Measurements from ENCODE around the gene AATF.

The AATF gene

DNA sequence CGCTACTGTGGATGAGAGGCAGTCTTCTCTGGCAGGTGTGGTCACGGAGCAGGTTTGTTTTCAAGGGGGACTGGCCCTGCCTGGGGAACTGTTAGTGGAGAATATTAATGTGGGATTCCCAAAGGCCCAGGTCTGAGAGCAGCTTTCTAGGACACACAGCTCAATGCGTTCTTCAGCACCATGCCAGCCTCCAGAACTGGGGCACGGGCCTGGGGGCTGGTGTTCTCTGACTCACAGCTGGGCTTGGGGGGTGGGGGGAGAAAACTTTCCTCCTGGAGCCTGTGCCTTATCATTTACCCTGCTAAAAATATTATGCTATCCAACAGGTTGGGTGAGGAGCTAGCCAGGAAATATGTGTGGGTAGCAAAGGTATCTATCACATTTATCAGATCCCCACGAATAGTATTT lies 24.9 kb upstream of the AATF start:
- TF ChIP-seq GATA3 (IDR thresholded peaks at IDR 0.05; ENCODE audit: low read depth, low read length) = no peak
- no peak for TF ChIP-seq GATA2 (IDR thresholded peaks at IDR 0.05; ENCODE audit: low read depth, low read length)

DNA sequence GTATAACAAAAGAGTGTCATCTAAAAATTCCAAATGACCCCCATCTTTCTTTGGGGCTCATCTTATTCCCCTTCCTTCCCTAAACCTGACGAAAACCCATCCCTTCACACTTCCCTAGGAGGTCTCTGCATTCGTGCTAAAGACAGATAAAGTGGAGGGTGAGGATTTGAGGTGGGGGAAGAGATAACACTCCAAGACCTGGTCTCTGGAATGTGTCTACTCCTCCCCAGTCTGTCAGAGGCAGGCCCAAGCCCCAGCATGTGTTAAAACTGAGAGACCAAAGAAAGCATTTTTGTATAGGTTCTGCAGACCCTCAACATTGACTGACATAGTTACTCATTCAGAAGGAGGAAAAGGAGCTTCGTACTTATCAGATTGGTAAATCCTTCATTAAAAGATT lies 22.5 kb upstream of the AATF start:
- no peak for TF ChIP-seq GATA2 (IDR thresholded peaks at IDR 0.05; ENCODE audit: low read depth, low read length)

DNA sequence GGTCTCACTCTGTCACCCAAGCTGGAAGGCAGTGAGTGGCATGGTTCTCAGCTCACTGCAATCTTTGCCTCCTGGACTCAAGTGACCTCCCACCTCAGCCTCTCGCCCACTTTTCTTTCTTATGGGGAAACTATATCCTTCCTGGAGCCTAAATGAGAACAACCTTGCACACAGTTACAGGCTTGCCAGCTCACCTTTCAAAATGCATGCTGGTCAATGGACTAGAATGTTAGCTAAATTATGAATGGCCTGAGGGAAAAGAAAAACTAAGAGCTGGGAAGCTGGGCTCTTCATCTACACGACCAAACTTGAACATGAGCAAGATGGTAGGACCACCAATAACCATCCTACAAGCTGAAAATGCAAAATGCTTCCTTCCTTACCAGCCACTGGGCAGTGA lies 22.1 kb upstream of the AATF start:
- TF ChIP-seq GATA3 (IDR thresholded peaks at IDR 0.05; ENCODE audit: low read depth, low read length) (no peak), GATA2 (IDR thresholded peaks at IDR 0.05; ENCODE audit: low read depth, low read length) (no peak)

DNA sequence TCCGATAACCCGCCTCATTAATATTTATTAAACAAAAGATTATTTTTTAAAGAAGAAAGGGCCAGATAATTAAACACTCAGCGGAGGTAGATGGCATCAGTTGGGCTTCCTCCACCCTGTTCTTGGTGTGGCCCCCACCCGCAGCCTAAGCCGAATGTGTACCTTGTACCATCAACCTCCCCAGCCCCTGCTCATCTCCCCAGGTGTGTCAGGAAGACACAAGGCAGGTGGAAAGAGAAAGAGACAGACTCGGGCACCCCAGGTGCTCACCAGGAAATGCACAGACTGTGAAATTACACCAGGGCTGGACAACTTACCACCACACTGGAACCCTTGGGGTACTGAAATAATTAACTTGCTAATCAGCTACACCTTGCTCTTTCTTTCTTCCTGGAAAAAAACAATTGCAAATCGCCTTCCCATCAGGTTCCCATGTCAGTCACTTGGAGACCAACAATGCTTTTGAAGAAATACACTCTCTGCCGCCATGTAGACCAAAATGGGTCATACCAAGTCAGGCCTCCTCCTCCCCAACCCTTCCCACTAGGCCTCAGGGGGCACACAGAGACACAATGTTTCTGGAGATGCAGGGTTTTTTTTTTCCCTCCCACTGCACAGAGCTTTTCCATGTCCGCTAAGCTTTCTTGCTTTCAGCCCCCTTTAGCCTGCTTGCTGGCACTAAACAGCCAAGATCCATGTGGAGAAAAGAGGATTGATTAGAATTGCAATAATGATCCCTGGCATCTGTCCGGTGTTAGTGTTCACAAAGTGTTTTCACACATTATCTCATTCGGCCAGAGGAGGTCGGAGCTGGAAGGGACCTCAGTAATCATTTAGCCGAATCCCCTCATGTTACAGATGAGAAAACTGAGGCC lies 20.0 kb upstream of the AATF start:
- TF ChIP-seq GATA3 (IDR thresholded peaks at IDR 0.05; ENCODE audit: low read depth, low read length) = no peak
- no peak for TF ChIP-seq GATA2 (IDR thresholded peaks at IDR 0.05; ENCODE audit: low read depth, low read length)

DNA sequence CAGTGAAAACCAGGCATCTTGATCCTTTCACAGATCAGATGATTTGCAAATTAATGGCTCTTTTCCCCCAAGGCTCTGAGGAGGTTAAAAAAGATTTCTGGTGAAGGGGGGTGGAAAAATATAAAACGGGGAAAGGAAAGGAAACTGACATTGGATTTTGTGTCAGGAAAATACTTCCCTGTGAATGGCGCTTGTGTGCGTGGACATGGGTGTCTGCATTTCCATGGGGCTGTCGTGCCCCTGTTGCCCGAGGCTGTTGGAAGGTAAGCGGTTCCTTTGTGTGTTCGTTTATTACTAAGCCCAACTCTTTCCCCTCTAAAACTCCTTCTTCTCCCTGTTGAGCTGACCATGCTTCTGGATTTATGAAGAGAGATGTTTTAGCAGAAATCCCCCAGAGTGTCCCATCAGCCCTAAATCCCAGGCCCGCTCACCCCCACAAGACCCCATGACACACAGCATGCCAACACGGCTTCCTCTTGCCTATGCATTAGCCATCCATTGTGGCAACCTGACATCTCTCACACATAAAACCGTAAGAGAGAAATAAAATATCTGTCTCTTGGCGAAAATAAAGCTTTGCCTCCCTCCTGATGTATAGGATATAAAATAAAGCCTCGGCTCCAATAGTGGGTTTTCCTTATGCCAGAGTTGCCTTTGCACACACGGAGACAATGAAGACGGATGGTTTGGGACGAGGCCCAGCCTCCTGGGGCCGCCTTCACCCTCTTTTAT lies 18.7 kb upstream of the AATF start:
- TF ChIP-seq GATA2 (IDR thresholded peaks at IDR 0.05; ENCODE audit: low read depth, low read length) = no peak
- TF ChIP-seq GATA3 (IDR thresholded peaks at IDR 0.05; ENCODE audit: low read depth, low read length) = no peak

DNA sequence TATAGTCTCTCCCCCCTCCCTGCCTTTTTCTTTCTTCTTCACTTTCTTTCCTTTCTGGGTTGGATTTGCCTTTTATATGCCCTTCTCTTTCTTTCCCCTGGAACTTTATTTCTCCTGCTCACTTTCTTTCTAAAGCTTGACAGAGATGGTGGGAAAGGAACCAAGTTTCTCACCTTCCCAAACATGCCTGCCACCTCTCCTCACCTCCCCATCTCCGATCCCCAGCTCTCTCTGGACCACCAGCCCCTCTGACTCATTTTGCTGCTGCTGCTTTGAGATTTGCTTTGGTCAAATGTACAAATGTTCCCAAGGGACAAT lies 18.2 kb upstream of the AATF start:
- TF ChIP-seq GATA3 (IDR thresholded peaks at IDR 0.05; ENCODE audit: low read depth, low read length) (no peak), GATA2 (IDR thresholded peaks at IDR 0.05; ENCODE audit: low read depth, low read length) (no peak)

DNA sequence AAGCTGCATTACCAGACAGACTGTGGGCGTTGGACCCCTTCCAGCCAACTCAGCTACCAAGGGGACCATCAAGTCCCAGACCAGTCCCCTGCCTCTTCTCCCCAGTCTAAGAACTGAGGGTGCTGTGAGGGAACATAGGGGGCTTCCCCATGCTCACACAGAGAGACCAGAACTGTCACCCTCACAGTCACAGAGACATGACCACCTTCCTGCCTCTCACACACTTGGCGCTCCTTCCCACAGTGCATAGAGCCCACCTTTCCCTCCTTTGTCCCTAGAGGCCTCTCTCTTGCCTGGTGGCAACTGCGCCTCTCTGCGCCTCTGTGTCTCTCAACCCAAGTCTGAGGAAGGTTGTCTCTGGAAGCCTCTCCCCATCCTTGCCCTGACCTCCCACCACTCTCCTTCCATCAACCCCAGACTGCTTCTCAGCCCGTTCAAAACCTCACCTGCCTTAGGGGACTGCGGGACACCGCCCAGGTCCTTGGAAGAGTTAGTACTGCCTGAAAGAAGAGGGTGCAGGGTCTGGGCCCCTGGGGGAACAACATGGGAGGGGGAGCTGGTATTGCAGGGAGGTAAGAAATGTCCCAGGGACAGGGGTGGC lies 17.6 kb upstream of the AATF start:
- TF ChIP-seq GATA2 (IDR thresholded peaks at IDR 0.05; ENCODE audit: low read depth, low read length) (no peak), GATA3 (IDR thresholded peaks at IDR 0.05; ENCODE audit: low read depth, low read length) (no peak)

DNA sequence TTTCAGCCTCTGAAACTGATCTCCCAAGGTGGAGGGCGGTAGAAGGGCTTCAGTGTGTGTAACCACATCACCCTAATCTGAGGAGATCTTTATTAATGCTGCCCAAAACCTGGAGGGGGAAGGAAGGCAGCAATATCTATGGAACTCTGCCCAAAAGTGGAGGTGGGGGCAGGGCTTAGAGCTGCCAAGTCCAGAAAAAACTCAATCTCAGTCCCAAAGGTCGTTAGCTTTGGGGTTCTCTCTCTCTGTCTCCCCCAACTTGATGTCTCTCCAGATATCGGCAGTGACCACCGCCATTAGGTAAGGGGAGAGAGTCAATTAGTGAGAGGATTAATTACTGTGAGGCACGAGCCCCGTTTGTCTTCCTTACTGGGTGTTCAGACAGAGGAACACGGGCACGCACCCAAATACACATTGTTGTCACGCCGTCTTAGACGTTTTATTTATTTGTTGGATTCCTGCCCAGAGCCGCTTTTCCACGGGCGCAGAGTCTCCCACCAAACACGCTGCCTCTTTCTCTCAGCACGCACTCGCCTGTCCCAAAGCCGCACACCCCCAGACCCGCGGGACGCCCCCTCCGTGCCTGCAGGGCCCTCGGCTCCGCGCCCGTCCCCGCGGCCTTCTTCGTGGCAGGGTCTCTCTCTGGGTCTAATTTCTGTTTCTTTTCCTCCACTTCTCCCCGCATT lies 16.9 kb upstream of the AATF start:
- TF ChIP-seq GATA2 (IDR thresholded peaks at IDR 0.05; ENCODE audit: low read depth, low read length) = no peak
- no peak for TF ChIP-seq GATA3 (IDR thresholded peaks at IDR 0.05; ENCODE audit: low read depth, low read length)

DNA sequence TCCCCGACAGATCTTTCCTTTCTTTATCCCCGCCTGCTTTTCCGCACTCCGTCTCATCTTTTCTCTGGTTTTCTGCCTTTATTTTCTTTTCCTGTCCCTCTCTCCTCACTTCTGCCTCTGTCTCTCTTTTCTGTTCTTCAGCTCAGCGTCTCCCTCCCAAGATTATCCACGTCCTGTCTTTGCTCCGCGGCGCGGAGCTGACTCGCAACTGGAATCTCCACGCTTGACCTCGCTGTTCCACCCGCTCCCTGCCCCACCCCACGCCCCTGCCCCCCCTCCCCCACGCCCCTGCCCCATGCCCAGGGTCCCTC lies 16.4 kb upstream of the AATF start:
- no peak for TF ChIP-seq GATA2 (IDR thresholded peaks at IDR 0.05; ENCODE audit: low read depth, low read length)
- TF ChIP-seq GATA3 (IDR thresholded peaks at IDR 0.05; ENCODE audit: low read depth, low read length) = no peak

DNA sequence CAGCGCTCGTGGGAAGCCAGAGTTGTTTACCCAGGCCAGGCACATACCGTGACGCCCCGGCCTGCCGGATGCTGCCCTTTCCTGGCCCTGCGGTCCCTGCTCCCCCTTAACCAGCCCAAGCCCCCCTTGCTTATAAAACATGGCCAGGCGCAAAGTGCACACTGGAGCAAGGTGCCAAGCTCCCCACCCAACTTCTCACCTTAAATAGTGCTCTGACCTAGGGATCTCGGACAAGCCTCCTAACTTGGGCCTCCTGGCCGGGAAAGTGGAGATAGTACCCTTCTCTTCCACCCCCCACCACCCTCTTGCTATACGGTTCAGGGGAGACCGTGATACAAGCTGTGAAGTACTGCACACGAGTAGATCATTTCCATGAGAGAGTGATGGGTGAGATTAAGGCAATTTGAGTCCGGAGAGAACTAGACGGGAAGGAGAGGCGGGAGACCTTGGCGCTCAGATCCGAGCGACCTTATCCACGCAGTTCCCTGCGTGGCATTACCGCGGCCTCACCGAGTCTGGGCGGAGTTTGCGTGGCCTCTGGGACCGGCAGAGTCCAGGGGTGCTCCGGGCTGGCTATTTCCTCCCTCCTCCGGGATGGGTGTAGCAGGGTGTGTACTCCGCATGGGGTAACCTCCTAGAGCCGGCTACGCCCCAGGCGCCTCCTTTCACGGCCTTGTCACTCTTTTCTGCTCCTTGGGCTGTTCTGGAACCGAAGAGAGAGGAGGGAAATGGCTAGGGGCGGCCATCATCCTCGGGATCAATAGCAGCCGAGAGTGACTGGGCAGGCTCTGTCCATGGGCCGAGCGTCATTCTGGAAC lies 15.9 kb upstream of the AATF start:
- no peak for TF ChIP-seq GATA2 (IDR thresholded peaks at IDR 0.05; ENCODE audit: low read depth, low read length)
- TF ChIP-seq GATA3 (IDR thresholded peaks at IDR 0.05; ENCODE audit: low read depth, low read length) = no peak

DNA sequence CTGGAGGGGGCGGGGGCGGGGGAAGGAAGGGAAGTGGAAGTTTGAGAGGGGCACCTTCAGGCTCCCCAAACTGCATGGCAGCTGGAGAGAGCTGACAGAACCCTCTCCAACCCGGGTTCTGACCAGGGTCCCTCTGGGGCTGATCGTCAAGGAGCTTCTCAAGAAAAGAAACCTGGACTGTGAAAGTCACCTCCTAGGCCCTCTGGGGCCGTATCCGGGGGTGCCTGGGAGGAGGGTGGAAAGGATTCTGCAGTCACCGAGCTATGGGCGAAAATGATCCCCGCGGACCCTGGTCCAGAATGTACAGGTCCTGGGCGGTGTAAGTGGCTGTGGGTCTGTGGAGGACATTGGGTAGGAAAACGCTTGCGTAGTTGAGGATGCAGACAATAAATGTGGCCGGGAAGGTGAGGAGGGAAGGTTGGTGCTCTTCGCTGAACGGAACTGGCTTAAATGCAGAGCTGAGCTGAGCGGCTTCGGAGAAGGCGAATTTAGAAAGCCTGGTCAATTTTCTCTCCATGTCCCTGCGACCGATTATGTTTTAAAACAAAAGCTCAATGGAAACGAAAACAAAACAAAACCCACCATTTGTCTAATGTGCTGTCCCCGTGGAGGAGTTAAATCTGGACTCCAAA lies 15.1 kb upstream of the AATF start:
- no peak for TF ChIP-seq GATA3 (IDR thresholded peaks at IDR 0.05; ENCODE audit: low read depth, low read length)
- TF ChIP-seq GATA2 (IDR thresholded peaks at IDR 0.05; ENCODE audit: low read depth, low read length) = no peak

DNA sequence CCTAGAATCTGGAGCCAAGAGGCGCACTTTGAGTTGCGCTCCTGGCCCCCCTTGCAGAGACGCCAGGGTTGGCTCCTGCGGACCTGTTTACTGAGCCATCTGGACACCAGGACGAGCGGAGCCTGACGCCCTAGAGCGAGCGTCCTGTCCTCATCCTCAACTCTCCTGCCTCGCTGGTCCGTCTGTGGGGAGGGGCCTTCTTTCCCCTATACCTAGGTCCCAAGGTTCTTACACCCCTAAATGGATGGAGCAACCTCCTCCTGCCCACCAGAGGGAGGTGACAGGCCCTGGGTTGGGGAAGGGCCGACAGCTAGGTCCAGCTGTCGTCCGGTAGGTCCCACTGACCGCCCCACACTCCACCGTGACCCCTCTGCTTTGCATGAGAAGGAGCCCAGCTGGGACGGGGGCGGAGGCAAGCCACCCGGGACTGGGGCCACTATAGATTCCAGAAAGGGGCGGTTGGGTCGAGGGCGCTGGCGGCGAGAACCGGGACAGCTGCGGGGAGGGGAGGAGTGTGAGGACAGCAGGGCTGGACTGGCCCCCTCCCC lies 14.5 kb upstream of the AATF start:
- TF ChIP-seq GATA3 (IDR thresholded peaks at IDR 0.05; ENCODE audit: low read depth, low read length) (no peak), GATA2 (IDR thresholded peaks at IDR 0.05; ENCODE audit: low read depth, low read length) (no peak)

Measured in SH-SY5Y (cell line).